CD4-positive, alpha-beta T cell (primary cell): ENCODE data around the gene ZNF483. TPM values are rescaled to one million over a fixed set of nuclear protein-coding genes. Genes with fewer than 3 reads are reported as not detected.

Experiments
- ATAC-seq: fragments of 200-7000 bp; cut with Tn5 transposase; one replicate; pipeline ENCODE4 v1.10.0; 2022; ENCODE audit warnings: mild to moderate bottlenecking; ENCODE audit not compliant: poor library complexity
- CTCF ChIA-PET: fragments of 350-600 bp; sonication (Branson Sonifier 250); formaldehyde crosslinking; loops from one replicate; lab custom pipeline; 2021; ENCODE audit warnings: antibody characterized with exemption, inconsistent platforms; lab: Charles Lee
- POLR2A ChIA-PET: fragments of 350-600 bp; sonication (Branson Sonifier 250); formaldehyde crosslinking; loops from one replicate; lab custom pipeline; 2021; ENCODE audit warnings: antibody characterized with exemption, inconsistent platforms; lab: Charles Lee
- DNase-seq, 14 experiments: peaks; one replicate each; pipeline ENCODE4 v3.0.0-alpha.2; 2013 to 2020; ENCODE audit warnings: mixed read lengths in 2 of 14
- H3K27ac ChIP-seq, 2 donors: one replicate each; pipeline versions ENCODE4 v1.5.1 to v1.7.0; 2013; ENCODE audit warnings: low read length in 2 of 2, low read depth in 1 of 2, mild to moderate bottlenecking in 1 of 2
- H3K27me3 ChIP-seq, 2 experiments: 1 replicate in 1 of 2; 2 replicates in 1 of 2; pipeline versions ENCODE4 v1.6.1 to v1.7.0; 2013; ENCODE audit warnings: low read length in 2 of 2, control low read depth in 1 of 2, mild to moderate bottlenecking in 1 of 2, moderate library complexity in 1 of 2; ENCODE audit not compliant: insufficient read depth in 2 of 2, control insufficient read depth in 1 of 2
- H3K36me3 ChIP-seq: one replicate; pipeline ENCODE4 v1.6.1; 2013; ENCODE audit warnings: low read length, control low read depth; ENCODE audit not compliant: insufficient read depth
- H3K4me1 ChIP-seq: one replicate; pipeline ENCODE4 v1.6.1; 2013; ENCODE audit warnings: low read length, control low read depth; ENCODE audit not compliant: insufficient read depth
- H3K4me3 ChIP-seq: one replicate; pipeline ENCODE4 v1.5.1; 2013; ENCODE audit warnings: mild to moderate bottlenecking, low read length, moderate library complexity
- H3K9me3 ChIP-seq, 2 experiments: 1 replicate in 1 of 2; 2 replicates in 1 of 2; pipeline versions ENCODE4 v1.6.1 to v1.7.0; 2013; ENCODE audit warnings: low read length in 2 of 2, mild to moderate bottlenecking in 2 of 2, control low read depth in 1 of 2, moderate library complexity in 1 of 2; ENCODE audit not compliant: control insufficient read depth in 1 of 2, insufficient read depth in 1 of 2
- H3K27ac Mint-ChIP-seq: one replicate; pipeline ENCODE4 v1.8.0; 2020; ENCODE audit warnings: mixed read lengths
- H3K27me3 Mint-ChIP-seq: one replicate; pipeline ENCODE4 v1.8.0; 2021; ENCODE audit warnings: mixed read lengths
- H3K36me3 Mint-ChIP-seq: one replicate; pipeline ENCODE4 v1.8.0; 2021; ENCODE audit warnings: low read depth, mixed read lengths
- H3K4me1 Mint-ChIP-seq: one replicate; pipeline ENCODE4 v1.8.0; 2021; ENCODE audit warnings: low read depth, mixed read lengths
- H3K4me3 Mint-ChIP-seq: one replicate; pipeline ENCODE4 v1.8.0; 2020; ENCODE audit warnings: mild to moderate bottlenecking, mixed read lengths
- H3K9me3 Mint-ChIP-seq: one replicate; pipeline ENCODE4 v1.8.0; 2020; ENCODE audit warnings: mixed read lengths
- CTCF ChIP-seq: fragments of 200-600 bp; IDR thresholded peaks from one replicate; pipeline ENCODE4 v1.8.0; 2022; ENCODE audit warnings: antibody characterized with exemption, mild to moderate bottlenecking
- intact Hi-C, 2 experiments: fragments of 100-400 bp; cut with DNase I in 1 of 2; cut with micrococcal nuclease in 1 of 2; formaldehyde crosslinking; loops; one replicate each; pipeline versions ENCODE4 v1.15.1 to v1.9.0; 2023 to 2025; cut with DNase I, micrococcal nuclease
- total RNA-seq, 174 experiments: library from RNA in 2 of 174; stranded (reverse) in 2 of 174; gene quantifications; one replicate each; pipeline ENCODE4 v1.2.3 and lab custom pipeline; 2021 to 2026

The ZNF483 gene
- total RNA-seq, 2 experiments from 2014 or later, result 28.5 to 32.9 TPM

GRCh38 chr9:111603041-111603440 lies 78.1 kb downstream of the ZNF483 start:
- intact Hi-C loops, result no loop called here
- Histone ChIP-seq H3K36me3 (no peaks in the 10 kb centered on the region), H3K27ac (no peak overlapping the region), H3K27me3 (peaks cover 23 to 26% of the 10 kb centered on the region in 2 experiments), H3K9me3 (peaks cover 0 to 12% of the 10 kb centered on the region in 2 experiments), H3K4me1 (peaks cover 21% of the 10 kb centered on the region), H3K4me3 (no peak overlapping the region)
- H3K4me1 Mint-ChIP-seq, result peaks cover 28% of the 10 kb centered on the region
- H3K9me3 Mint-ChIP-seq, result no peaks in the 10 kb centered on the region
- CTCF ChIA-PET, result interaction anchor here (0.5 kb wide), 1 partner anchor 494 kb away, joined by 3 read pairs; no protein-coding TSS in a partner anchor
- DNase-seq, result no peak
- no peak overlapping the region for H3K27ac Mint-ChIP-seq
- no peak overlapping the region for H3K4me3 Mint-ChIP-seq
- no peak for TF ChIP-seq CTCF
- ATAC-seq, result no peak
- no peaks in the 10 kb centered on the region for H3K36me3 Mint-ChIP-seq
- POLR2A ChIA-PET, result no interaction called here
- peaks cover 33% of the 10 kb centered on the region for H3K27me3 Mint-ChIP-seq

GRCh38 chr9:111604054-111604615 lies 79.2 kb downstream of the ZNF483 start:
- Histone ChIP-seq H3K4me3 (no peak overlapping the region), H3K27me3 (peaks cover 14 to 15% of the 10 kb centered on the region in 2 experiments), H3K9me3 (peaks cover 0 to 11% of the 10 kb centered on the region in 2 experiments), H3K27ac (no peak overlapping the region), H3K36me3 (no peaks in the 10 kb centered on the region), H3K4me1 (peaks cover 10% of the 10 kb centered on the region)
- peaks cover 18% of the 10 kb centered on the region for H3K4me1 Mint-ChIP-seq
- no peak overlapping the region for H3K27ac Mint-ChIP-seq
- no peaks in the 10 kb centered on the region for H3K36me3 Mint-ChIP-seq
- ChIA-PET CTCF (no interaction called here), POLR2A (no interaction called here)
- TF ChIP-seq CTCF, result no peak
- H3K27me3 Mint-ChIP-seq, result peaks cover 30% of the 10 kb centered on the region
- intact Hi-C loops, result no loop called here
- ATAC-seq, result no peak
- H3K4me3 Mint-ChIP-seq, result no peak overlapping the region
- no peak for DNase-seq
- no peaks in the 10 kb centered on the region for H3K9me3 Mint-ChIP-seq

- DNase-seq (no peak), ATAC-seq (no peak)
- H3K27ac ChIP-seq, result no peak overlapping the region
- H3K9me3 ChIP-seq, result peaks cover 0 to 2% of the 10 kb centered on the region in 2 experiments
- H3K27ac Mint-ChIP-seq, result no peak overlapping the region
- TF ChIP-seq CTCF, result no peak
- H3K36me3 ChIP-seq, result no peaks in the 10 kb centered on the region
- H3K4me1 ChIP-seq, result peaks cover under 1% of the 10 kb centered on the region
- H3K9me3 Mint-ChIP-seq, result no peaks in the 10 kb centered on the region
- no peak overlapping the region for H3K4me3 ChIP-seq
- peaks cover 5 to 8% of the 10 kb centered on the region in 2 experiments for H3K27me3 ChIP-seq
- H3K4me3 Mint-ChIP-seq, result no peak overlapping the region
- peaks cover 11% of the 10 kb centered on the region for H3K4me1 Mint-ChIP-seq
- ChIA-PET CTCF (no interaction called here), POLR2A (no interaction called here)
- no peaks in the 10 kb centered on the region for H3K36me3 Mint-ChIP-seq
- intact Hi-C loops, result no loop called here
- peaks cover 27% of the 10 kb centered on the region for H3K27me3 Mint-ChIP-seq
Observed at GRCh38 chr9:111605041-111605559, 80.1 kb downstream of the ZNF483 start.
